ENCODE data around the gene DNAH14. TPM values are rescaled to one million over a fixed set of nuclear protein-coding genes. Genes with fewer than 3 reads are reported as not detected.

DNAH14 gene
- total and polyA plus RNA-seq, 2 donors (not counting 1 experiment from before 2014, with no cell fraction given): not detected

- peaks cover 54% of the 10 kb centered on the region for H3K4me1 Mint-ChIP-seq
Measured at GRCh38 chr1:225422031-225422605, 492.6 kb downstream of the DNAH14 start.

More at GRCh38 chr1:225422031-225422605, 492.6 kb downstream of the DNAH14 start:
- Histone ChIP-seq H3K36me3 (replicated peaks in 1 of 2; ENCODE audit: control extremely low read depth in 1 of 2, control insufficient read depth in 1 of 2, extremely low read depth in 1 of 2, insufficient read depth in 2 of 2, low read length in 1 of 2) (peaks cover 0 to 57% of the 10 kb centered on the region in 2 experiments), H2AFZ (ENCODE audit: insufficient read depth, low read depth, low read length, poor library complexity, severe bottlenecking) (no peak overlapping the region), H3K9ac (ENCODE audit: low read length) (no peak overlapping the region), H4K20me1 (ENCODE audit: control insufficient read depth, insufficient read depth, low read length, poor library complexity, severe bottlenecking) (peaks cover 73% of the 10 kb centered on the region), H3K27ac (ENCODE audit: low read length in 2 of 2) (peak overlapping the region in 1 of 2 donors; percentile 57), H3K9me3 (ENCODE audit: control extremely low read depth in 1 of 3, control insufficient read depth in 2 of 3, insufficient read depth in 1 of 3, low read length in 2 of 3) (no peaks in the 10 kb centered on the region), H3K27me3 (replicated peaks in 1 of 4; ENCODE audit: control extremely low read depth in 1 of 4, control insufficient read depth in 3 of 4, insufficient read depth in 4 of 4, low read length in 3 of 4) (no peaks in the 10 kb centered on the region), H3K79me2 (ENCODE audit: control insufficient read depth, insufficient read depth, low read length) (peaks cover 87% of the 10 kb centered on the region), H3K4me2 (replicated peaks; ENCODE audit: low read depth, low read length, poor library complexity, severe bottlenecking) (no peak overlapping the region), H3K4me1 (ENCODE audit: control insufficient read depth in 2 of 2, insufficient read depth in 2 of 2, low read length in 2 of 2) (peaks cover 39 to 41% of the 10 kb centered on the region in 2 donors), H3K4me3 (ENCODE audit: control extremely low read depth in 1 of 5, extremely low read depth in 1 of 5, insufficient read depth in 1 of 5, low read depth in 2 of 5, low read length in 4 of 5) (no peak overlapping the region)
- ATAC-seq (ENCODE audit: low read depth) (no peak), DNase-seq (no peak)
- Mint-ChIP-seq H3K9me3 (ENCODE audit: insufficient read depth) (no peaks in the 10 kb centered on the region), H3K27me3 (no peaks in the 10 kb centered on the region), H3K27ac (peak overlapping the region; percentile 54), H3K4me3 (no peak overlapping the region)
- TF ChIP-seq EZH2 (IDR thresholded peaks at IDR 0.05; ENCODE audit: borderline replicate concordance, insufficient read depth, low read depth, low read length, poor library complexity, severe bottlenecking): no peak
- TF ChIP-seq, protein P1, sequence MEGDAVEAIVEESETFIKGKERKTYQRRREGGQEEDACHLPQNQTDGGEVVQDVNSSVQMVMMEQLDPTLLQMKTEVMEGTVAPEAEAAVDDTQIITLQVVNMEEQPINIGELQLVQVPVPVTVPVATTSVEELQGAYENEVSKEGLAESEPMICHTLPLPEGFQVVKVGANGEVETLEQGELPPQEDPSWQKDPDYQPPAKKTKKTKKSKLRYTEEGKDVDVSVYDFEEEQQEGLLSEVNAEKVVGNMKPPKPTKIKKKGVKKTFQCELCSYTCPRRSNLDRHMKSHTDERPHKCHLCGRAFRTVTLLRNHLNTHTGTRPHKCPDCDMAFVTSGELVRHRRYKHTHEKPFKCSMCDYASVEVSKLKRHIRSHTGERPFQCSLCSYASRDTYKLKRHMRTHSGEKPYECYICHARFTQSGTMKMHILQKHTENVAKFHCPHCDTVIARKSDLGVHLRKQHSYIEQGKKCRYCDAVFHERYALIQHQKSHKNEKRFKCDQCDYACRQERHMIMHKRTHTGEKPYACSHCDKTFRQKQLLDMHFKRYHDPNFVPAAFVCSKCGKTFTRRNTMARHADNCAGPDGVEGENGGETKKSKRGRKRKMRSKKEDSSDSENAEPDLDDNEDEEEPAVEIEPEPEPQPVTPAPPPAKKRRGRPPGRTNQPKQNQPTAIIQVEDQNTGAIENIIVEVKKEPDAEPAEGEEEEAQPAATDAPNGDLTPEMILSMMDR (IDR thresholded peaks at IDR 0.05): no peak
- ChIA-PET CTCF (interaction anchor here (0.7 to 1.0 kb wide), 3 partner anchors 39 to 412 kb away, joined by 3 to 4 read pairs (median 3); no protein-coding TSS in a partner anchor), POLR2A (interaction anchor here (0.6 kb wide), 2 partner anchors 19 to 499 kb away, joined by 3 to 6 read pairs; no protein-coding TSS in a partner anchor)
- intact Hi-C loops (cut with micrococcal nuclease): no loop called here
- 100% methylated on average over 1 of the region's 14 CpGs for whole genome bisulfite sequencing (ENCODE audit: insufficient coverage)

Measured in B cell (primary cell).